ENCODE results near the gene GPC3.

The GPC3 gene

DNA sequence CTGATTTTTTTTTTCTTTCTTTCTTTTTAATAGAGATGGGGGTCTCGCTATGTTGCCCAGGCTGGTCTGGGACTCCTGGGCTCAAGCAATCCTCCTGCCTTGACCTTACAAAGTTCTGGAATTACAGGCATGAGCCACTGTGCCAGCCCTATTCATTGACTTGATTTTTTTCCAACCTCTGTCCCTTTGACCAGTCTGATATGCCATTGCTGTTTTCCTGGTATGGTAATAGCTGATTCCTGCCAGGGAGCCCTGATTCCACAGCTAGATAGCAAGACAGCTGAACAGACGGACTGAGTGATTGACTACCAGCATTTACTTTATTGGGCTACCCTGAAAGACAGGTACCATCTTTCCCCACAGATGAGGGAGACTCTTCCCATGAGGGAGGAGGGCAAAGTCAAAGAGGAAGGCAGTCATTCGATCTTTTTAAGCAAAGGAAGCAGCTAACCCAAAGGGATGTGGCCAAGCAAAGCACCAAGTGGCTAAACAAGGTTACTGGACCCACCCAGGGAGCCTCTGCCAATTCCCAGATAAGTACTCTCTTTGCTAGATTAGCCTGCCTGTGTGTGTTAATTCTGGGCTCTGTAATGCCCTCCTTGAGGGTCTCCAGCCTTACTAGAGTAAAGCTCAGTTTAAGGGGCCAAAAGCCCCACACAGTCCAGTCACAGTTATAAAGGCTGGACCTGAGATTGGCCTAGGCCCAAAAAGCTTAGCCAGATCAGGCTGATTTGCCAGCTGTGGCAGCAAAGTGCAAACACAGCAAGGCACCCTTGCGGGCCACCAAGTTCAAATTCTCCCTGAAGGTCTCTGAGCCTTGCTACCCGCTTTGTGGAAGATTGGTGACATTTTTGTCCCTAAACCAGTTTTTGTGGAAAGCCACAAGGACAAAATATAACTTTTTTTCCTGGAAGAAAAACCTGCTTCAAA is 377.7 kb downstream of the GPC3 start:
- in situ Hi-C loops (cut with MboI; ENCODE audit: low pct_unique_long_range_greater_than_20kb, low sequenced_read_pairs): no loop called here
- no peak for DNase-seq

DNA sequence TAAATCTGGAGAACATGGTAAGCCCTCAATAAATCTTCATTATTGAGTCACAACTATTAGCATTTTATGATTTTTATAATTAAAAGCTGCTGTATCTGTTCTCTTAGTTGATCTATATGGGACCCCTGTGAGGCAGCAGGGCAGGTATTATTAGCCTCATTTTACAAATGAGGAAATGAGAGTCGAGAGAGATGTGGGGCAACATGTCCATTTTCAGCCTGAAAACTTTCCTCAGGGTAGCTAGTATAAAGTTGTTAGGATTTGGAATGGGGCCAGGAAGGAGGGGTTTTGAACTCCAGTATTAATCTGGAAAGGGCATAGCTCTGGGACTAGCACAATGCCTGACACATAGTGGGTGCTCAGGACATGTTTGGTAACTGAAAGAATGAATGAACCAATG is 378.4 kb downstream of the GPC3 start:
- in situ Hi-C loops (cut with MboI; ENCODE audit: low pct_unique_long_range_greater_than_20kb, low sequenced_read_pairs): no loop called here
- no peak for DNase-seq

DNA sequence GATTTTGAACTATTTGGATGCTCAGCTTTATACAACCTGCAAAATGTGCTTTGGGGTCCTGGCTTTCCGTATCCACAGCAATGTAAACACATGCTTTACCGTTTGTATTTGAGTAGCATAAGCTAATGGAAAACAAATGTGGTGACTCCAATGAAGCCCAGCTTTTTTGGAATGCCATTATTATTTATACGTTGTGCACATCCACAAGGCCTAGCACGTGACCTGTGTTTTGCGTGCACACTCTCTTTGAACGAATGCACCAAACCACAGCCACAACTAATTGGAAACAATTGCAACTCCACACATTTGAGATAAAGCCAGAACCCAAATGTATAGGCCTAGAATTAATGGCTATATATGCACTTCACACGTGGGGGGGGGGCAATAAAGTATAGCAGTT is 380.6 kb downstream of the GPC3 start:
- in situ Hi-C loops (cut with MboI; ENCODE audit: low pct_unique_long_range_greater_than_20kb, low sequenced_read_pairs): no loop called here
- no peak for DNase-seq

DNA sequence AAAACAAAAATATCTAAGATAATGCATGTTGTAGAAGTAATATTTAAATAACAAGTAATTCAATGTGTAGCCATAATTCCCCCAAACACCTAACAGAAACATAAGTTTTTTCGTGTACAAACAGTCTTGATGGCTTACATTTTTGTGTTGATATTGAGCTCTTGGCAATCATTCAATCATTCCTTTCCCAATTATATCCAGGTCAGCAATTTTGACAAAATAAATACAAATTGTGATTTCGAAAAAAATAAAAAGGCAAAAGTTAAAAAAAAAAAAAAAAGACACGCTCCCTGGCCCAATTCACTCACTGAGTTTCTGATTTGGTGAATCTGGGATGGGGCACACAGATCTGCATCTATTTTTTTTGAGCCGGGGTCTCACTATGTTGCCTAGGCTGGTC is 382.5 kb downstream of the GPC3 start:
- in situ Hi-C loops (cut with MboI; ENCODE audit: low pct_unique_long_range_greater_than_20kb, low sequenced_read_pairs): no loop called here
- DNase-seq: no peak

DNA sequence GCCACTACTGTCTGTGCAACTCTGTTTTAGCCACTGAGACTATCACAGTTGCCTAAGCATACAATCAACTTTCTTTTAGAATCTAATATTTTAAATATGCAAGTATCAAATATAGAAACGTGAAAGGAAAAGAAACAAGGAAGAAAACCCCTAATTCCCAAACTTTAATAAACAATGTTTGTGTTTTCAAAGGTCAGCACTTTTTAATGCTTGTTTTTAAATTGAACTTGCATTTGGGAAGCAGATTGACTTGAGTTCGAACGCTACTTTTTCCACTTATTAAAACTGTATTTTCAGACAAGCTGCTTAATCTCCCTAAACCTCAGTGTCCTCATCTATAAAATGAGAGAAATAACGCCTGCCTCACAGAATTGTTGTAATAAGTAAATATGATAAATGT is 384.3 kb downstream of the GPC3 start:
- DNase-seq: no peak
- in situ Hi-C loops (cut with MboI; ENCODE audit: low pct_unique_long_range_greater_than_20kb, low sequenced_read_pairs): no loop called here

DNA sequence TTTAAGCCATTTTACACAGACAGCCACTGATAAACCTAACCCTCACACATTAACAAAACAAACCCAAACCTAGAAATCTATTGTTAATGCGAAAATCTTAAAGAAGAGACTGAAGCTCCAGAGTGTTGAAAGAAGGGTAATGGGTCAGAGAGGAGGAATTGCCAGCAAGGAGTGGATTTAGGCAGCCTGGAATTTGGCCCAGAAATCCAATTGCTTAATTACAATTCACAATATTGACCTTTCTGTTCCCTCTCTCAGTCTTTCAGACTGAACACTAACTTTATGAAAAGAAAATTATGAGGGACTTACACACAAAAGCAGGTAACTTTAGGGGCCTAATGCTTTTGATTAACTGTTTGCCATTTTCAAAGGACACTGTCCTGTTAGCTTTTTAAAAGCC is 384.9 kb downstream of the GPC3 start:
- in situ Hi-C loops (cut with MboI; ENCODE audit: low pct_unique_long_range_greater_than_20kb, low sequenced_read_pairs): no loop called here

DNA sequence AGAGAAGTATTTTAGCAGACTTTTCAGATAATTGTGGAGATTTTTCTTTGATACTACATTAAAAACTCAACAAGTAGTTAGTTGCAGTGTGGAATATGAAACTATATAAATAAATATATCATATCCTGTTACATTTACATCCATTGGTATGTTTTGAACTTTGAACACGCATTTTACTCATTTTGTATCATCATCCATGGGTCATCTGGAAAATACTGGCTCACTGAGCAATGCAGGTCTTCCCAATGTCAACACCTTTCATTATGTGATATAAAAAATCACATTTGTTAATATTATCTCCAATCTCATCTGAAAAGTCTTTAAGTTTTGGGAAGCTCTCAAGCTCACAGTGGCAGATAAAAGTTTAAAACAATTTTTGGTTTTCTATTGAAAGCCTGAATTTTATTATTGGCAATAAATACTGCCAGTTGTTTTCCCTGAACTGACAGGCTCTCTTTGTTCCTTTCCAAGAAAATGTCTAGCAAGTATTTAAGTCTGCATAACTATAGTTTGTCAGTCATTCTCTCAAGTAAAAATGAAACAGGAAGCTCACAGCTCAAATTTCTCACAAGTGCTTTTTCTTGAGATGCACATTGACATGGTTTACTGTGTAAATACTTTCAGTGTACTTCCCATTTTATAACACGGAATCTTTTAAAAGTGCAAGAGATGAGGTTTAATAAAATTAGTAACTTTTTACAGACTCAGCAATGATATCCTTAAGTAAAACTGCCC is 386.6 kb downstream of the GPC3 start:
- in situ Hi-C loops (cut with MboI; ENCODE audit: low pct_unique_long_range_greater_than_20kb, low sequenced_read_pairs): no loop called here
- DNase-seq: no peak

More for the DNA sequence above, 384.9 kb downstream of the GPC3 start:
- no peak for DNase-seq

DNA sequence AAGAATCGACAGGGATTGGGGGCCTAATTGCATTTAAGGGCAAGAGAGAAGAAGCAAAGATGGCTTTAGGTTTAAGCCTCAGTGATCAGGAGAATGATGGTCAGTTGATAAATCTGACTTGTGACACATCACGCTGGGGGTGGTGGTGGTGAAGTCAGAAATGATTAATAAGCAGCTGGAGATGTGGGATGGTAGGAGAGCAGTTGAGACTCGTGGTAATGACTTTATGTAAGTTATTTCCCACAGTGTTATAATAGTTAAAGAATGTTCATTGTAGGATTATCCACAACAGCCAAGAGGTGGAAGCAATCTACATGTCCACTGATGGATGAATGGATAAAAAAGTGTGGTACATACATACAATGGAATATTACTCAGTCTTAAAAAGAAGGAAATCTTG is 391.2 kb downstream of the GPC3 start:
- in situ Hi-C loops (cut with MboI; ENCODE audit: low pct_unique_long_range_greater_than_20kb, low sequenced_read_pairs): no loop called here
- DNase-seq: no peak

DNA sequence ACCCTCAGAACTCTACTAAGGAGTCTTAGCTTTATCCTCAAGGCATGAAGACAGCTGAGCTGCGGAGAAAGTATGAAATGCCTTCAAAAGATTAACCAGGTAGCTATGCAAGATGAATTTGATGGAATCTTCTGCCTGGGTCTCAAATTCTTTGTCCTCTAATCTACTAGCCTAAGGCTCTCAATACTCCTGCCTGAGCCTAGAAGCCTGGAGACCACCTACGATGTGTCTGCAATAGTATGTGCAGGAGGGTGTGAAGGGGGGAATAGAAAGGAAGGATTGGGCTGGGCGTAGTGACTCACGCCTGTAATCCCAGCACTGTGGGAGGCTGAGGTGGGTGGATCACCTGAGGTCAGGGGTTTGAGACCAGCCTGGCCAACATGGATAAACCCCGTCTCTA is 391.9 kb downstream of the GPC3 start:
- in situ Hi-C loops (cut with MboI; ENCODE audit: low pct_unique_long_range_greater_than_20kb, low sequenced_read_pairs): no loop called here
- no peak for DNase-seq

DNA sequence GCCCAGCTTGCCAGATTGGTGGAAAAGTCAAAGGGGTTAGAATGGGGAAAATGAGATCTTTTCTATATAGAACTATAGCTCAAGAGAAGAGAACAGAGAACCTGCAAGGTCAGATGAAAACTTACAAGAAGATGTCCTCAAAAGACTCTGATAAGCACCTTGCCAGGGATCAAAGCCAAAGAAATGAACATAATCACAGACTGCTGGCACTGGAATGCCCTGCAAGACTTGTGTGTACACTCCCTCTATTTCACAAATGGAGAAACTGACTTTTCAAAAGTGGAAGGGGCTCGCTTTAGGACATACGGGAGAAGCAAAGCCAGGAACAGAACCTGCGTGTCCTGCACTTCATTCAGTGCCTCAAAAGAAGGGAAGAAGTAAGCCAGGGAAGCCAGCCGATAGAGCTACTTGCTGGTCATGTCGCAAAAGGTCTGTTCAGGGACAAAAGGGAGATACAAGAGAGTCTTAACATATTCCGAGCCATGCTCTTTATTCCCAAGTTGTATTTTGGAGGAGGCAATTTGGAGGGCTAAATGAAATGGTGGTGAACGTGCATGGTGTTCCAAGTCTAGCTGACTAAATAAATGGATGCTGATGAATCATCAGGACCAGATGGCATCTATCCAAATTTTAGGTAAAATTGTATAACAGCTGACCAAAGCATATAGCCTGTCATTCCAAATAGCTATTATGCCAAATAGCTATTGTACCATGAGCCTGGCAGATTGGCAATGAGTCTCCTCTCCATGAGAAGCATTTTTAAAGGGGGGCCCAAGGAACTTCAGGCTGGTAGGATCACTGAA is 394.5 kb downstream of the GPC3 start:
- in situ Hi-C loops (cut with MboI; ENCODE audit: low pct_unique_long_range_greater_than_20kb, low sequenced_read_pairs): no loop called here
- DNase-seq: no peak

DNA sequence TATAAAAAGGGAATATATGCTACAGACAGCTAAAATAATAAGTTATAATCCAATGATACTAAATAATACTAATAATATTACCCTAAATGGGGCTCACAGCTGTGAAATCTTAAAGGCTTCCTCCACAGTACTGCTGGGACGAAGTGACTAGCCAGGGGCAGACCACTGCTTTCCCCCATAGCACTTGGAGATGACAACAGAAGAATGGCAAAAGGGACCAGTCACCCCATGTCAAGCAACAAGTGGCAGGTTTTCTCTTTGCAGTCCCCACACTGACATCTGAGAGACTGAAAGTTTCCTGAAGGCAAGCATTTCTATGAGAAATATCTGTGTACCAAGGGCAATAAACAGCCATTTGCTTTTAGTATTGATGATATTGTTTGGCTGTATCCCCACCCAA is 396.6 kb downstream of the GPC3 start:
- DNase-seq: no peak
- in situ Hi-C loops (cut with MboI; ENCODE audit: low pct_unique_long_range_greater_than_20kb, low sequenced_read_pairs): no loop called here

DNA sequence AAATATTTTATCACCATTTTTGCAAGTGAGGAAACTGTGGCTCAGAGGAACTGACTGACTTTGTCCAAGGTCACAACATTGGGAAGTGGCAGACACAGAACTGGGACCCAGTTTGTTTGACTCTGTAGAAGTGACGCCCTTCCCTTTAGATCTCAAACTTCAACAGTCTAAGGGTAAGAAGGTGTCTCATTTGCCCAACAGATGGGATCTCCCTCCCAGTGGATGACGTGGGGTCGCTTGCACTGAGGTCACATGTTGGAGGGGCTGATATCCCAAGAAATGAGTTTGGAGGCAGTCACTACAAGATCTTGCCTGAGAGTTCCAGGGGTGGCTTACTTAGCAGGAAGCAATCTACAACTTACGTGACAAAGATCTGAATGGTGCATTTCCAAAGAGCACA is 397.6 kb downstream of the GPC3 start:
- in situ Hi-C loops (cut with MboI; ENCODE audit: low pct_unique_long_range_greater_than_20kb, low sequenced_read_pairs): no loop called here
- no peak for DNase-seq

DNA sequence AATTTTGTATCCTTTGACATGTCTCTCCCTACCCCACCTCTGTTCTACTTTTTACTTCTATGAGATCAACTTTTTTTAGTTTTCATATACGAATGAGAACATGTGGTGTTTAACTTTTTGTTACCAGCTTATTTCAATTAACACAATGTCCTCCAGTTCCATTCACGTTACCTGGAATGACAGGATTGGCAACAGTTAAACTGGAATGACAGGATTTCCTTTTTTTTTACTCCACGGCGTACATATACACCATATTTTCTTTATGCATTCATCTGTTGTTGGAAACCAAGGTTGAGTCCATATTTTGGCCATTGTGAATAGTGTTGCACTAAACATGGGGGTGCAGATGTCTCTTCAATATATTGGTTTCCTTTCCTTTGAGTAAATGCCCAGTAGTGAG is 398.3 kb downstream of the GPC3 start:
- in situ Hi-C loops (cut with MboI; ENCODE audit: low pct_unique_long_range_greater_than_20kb, low sequenced_read_pairs): no loop called here
- no peak for DNase-seq

DNA sequence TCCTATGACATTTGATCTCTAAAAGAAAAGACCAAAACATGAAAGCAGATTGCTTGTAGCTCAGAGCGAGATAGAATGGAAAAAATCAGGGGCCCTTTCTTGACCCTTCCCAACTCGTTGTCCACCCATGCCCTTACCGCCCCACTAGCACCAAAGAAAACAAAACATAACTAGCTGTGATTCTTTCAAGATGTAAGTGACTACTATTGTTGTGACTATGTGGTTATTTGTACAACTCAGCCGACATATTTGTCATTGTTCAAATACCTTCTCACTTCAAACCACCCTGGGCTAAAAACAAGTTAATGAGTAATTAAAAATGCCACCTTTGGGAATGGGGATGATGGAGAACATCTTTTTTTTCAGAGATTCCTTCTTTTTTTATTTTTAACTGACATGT is 399.0 kb downstream of the GPC3 start:
- DNase-seq: no peak
- in situ Hi-C loops (cut with MboI; ENCODE audit: low pct_unique_long_range_greater_than_20kb, low sequenced_read_pairs): no loop called here

DNA sequence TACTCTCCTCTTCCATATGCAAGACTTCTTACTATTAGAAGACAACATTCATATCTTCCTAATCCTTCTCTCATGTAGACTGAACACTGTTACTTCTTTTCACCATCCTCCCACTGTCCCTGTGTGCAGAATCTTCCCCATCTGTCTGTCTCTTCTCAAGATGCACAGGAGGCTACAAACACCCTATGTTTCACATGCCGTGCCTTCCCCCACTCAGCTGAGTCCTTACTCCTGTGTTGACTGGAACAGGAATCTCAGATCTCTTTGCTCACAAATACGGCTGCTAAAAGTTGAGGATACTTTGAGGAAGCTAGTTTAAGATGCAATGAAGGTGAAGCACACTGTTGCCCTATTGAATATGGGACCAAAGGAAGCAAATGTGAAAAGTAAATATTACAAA is 401.6 kb downstream of the GPC3 start:
- in situ Hi-C loops (cut with MboI; ENCODE audit: low pct_unique_long_range_greater_than_20kb, low sequenced_read_pairs): no loop called here
- no peak for DNase-seq

DNA sequence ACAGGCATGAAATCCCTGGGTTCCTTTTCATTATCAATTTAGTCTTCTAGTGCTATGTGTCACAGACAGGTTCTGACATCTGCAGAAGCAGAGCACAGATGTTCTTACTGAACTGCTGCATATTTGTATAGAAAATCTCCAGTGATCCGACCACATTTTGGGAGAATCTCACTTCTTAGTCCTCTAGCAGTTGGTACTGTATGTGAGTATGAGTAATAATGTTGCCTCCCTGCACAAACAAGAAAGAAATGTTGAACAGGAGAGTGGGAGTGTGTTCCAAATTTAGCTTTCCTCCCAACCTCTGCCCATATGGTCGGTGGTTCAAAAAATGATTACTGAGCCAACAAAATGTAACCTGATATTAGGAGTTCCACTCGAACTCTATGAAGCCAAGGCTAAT is 404.8 kb downstream of the GPC3 start:
- in situ Hi-C loops (cut with MboI; ENCODE audit: low pct_unique_long_range_greater_than_20kb, low sequenced_read_pairs): no loop called here
- no peak for DNase-seq

DNA sequence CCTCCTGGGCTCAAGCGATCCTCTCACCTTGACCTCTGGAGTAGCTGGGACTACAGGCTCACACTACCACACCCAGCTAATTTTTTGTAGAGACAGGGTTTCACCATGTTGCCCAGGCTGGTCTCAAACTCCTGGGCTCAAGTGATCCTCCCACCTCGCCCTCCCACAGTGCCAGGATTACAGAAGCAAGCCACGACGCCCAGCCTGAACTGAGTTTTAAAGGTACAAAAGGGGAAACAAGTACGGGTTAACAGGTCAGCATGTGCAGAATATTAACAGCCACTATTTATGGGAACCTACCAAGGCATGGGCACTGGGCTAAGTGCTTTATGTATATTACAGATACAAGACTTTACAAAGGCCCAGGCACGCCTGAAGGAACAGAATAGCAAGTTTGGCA is 405.8 kb downstream of the GPC3 start:
- DNase-seq: no peak
- in situ Hi-C loops (cut with MboI; ENCODE audit: low pct_unique_long_range_greater_than_20kb, low sequenced_read_pairs): no loop called here

DNA sequence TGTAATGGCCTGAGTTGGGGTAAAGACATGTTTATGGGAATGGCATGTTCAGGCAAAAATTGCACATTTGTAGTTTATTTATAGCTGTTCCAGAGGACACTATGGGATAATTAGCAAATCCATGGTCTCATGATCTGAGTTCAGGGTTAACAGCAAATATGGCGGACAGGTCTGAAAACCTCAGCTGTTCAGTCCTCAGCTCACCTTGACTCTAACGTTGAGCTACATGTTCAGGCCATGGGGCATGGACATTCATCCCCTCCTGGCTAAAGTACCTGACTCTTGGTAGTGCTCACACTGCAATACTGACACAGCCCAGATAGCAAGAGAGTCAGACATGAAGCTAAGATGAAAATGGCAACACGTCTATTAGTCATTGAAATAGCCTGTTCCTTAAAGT is 408.5 kb downstream of the GPC3 start:
- in situ Hi-C loops (cut with MboI; ENCODE audit: low pct_unique_long_range_greater_than_20kb, low sequenced_read_pairs): no loop called here
- no peak for DNase-seq

DNA sequence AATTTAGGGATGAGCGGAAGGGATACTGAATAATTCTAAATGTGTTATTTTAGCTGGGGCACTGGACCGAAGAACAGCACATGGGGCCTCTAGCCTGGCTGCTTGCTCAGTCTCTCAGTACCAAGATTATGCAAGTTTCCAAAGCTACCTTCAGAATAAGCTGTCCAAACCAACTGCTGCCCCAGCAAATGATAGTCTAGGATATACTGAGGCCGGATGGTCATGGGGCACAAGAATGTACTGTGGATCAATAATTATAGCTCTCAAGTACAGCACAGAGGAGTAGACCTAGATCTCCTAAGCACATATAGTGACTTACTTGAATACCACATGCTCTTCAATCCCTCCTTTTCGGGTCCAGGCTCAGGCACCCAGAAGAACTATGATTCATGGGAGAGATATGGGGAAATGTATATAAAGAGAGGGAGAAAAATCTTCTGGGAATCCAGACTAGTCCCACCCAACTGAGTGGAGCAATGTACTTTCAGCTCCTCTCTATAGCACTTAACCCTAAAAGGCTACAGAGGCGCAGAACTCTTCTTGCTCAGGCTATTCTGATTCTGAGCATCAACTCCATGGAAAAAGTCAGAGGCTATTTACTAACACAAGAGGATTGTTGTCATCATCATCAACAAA is 409.8 kb downstream of the GPC3 start:
- in situ Hi-C loops (cut with MboI; ENCODE audit: low pct_unique_long_range_greater_than_20kb, low sequenced_read_pairs): no loop called here
- no peak for DNase-seq

Measured in KBM-7 (cell line).